Fibroblast of villous mesenchyme (primary cell): Measurements from ENCODE around the gene PCDHA2. TPM values are rescaled to one million over a fixed set of nuclear protein-coding genes. Genes with fewer than 3 reads are reported as not detected.
"Not testable (repeated sequence)": the region's sequence is repeated elsewhere in the genome, so short reads cannot be mapped to it uniquely, and the experiment has no call there.

Experiments
- DNase-seq: peaks from one replicate; pipeline ENCODE4 v3.0.0-alpha.2; 2010; ENCODE audit warnings: low read depth
- H3K4me3 ChIP-seq: 2 replicates; pipeline ENCODE4 v1.5.1; 2011; ENCODE audit warnings: low read depth, mild to moderate bottlenecking, low read length
- total RNA-seq: library from RNA; depleted of rRNA; stranded (reverse); fragments of >200 nt; gene quantifications from 2 replicates; pipeline ENCODE4 v1.2.3, GENCODE V29; 2012
- TF ChIP-seq, protein P1 (sequence below): IDR thresholded peaks from 2 replicates; pipeline ENCODE4 v1.5.1; 2012; ENCODE audit warnings: low read depth, mild to moderate bottlenecking, low read length; ENCODE audit not compliant: insufficient read depth

PCDHA2 gene
- total RNA-seq, 1 donor = under 0.01 TPM

GRCh38 chr5:140806834-140807775 lies 12.5 kb downstream of the PCDHA2 start, which contains the start of gene PCDHA4:
Gene PCDHA4 (plus strand): TSS chr5:140807068.
- peak within 1 kb of the TSS; percentile 32 for H3K4me3 ChIP-seq
- DNase-seq = peak; percentile 19
- TF ChIP-seq, protein P1, sequence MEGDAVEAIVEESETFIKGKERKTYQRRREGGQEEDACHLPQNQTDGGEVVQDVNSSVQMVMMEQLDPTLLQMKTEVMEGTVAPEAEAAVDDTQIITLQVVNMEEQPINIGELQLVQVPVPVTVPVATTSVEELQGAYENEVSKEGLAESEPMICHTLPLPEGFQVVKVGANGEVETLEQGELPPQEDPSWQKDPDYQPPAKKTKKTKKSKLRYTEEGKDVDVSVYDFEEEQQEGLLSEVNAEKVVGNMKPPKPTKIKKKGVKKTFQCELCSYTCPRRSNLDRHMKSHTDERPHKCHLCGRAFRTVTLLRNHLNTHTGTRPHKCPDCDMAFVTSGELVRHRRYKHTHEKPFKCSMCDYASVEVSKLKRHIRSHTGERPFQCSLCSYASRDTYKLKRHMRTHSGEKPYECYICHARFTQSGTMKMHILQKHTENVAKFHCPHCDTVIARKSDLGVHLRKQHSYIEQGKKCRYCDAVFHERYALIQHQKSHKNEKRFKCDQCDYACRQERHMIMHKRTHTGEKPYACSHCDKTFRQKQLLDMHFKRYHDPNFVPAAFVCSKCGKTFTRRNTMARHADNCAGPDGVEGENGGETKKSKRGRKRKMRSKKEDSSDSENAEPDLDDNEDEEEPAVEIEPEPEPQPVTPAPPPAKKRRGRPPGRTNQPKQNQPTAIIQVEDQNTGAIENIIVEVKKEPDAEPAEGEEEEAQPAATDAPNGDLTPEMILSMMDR = peak; percentile 38

DNA sequence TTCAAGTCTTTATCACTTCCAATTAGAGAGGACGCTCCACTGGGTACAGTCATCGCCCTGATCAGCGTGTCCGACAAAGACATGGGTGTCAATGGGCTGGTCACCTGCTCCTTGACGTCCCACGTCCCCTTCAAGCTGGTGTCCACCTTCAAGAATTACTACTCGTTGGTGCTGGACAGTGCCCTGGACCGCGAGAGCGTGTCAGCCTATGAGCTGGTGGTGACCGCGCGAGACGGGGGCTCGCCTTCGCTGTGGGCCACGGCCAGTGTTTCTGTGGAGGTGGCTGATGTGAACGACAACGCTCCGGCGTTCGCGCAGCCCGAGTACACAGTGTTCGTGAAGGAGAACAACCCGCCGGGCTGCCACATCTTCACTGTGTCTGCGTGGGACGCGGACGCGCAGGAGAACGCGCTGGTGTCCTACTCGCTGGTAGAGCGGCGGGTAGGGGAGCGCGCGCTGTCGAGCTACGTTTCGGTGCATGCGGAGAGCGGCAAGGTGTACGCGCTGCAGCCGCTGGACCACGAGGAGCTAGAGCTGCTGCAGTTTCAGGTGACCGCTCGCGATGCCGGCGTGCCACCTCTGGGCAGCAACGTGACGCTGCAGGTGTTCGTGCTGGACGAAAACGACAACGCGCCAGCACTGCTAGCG lies 13.7 kb downstream of the PCDHA2 start:
- not testable (repeated sequence) for H3K4me3 ChIP-seq, DNase-seq

GRCh38 chr5:140808889-140809291 lies 14.2 kb downstream of the PCDHA2 start:
- TF ChIP-seq, protein P1 = no peak
- H3K4me3 ChIP-seq = no peak overlapping the region
- DNase-seq = no peak

GRCh38 chr5:140821375-140822280 lies 27.0 kb downstream of the PCDHA2 start, which contains the start of gene PCDHA5:
Gene PCDHA5 (plus strand): TSS chr5:140821613.
- TF ChIP-seq, protein P1 = peak; percentile 52
- no peak within 1 kb of the TSS for H3K4me3 ChIP-seq
- no peak for DNase-seq

DNA sequence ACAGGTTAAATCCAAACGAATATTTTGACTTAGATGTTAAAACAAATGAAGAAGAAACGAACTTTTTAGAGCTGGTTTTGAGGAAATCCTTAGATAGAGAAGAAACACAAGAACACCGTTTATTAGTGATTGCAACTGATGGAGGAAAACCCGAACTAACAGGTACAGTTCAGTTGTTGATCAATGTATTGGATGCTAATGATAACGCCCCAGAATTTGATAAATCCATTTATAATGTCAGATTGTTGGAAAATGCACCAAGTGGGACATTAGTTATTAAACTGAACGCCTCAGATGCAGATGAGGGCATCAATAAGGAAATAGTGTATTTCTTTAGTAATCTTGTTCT lies 27.6 kb downstream of the PCDHA2 start:
- no peak overlapping the region for H3K4me3 ChIP-seq
- no peak for DNase-seq
- TF ChIP-seq, protein P1 = no peak

DNA sequence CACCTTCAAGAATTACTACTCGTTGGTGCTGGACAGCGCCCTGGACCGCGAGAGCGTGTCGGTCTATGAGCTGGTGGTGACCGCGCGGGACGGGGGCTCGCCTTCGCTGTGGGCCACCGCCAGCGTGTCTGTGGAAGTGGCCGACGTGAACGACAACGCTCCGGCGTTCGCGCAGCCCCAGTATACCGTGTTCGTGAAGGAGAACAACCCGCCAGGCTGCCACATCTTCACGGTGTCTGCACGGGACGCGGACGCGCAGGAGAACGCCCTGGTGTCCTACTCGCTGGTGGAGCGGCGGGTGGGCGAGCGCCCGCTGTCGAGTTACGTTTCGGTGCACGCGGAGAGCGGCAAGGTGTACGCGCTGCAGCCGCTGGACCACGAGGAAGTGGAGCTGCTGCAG lies 28.3 kb downstream of the PCDHA2 start:
- DNase-seq, H3K4me3 ChIP-seq: not testable (repeated sequence)

- no peak overlapping the region for H3K4me3 ChIP-seq
- TF ChIP-seq, protein P1 = no peak
- no peak for DNase-seq
These were observed 28.8 kb downstream of the PCDHA2 start for GRCh38 chr5:140823475-140823874.
